K562 (cell line): Measurements from ENCODE around the gene AAMP. TPM values are rescaled to one million over a fixed set of nuclear protein-coding genes. Genes with fewer than 3 reads are reported as not detected.

ENCODE experiments used
- ATAC-seq: fragments of 200-7000 bp; cut with Tn5 transposase; 3 replicates; pipeline ENCODE4 v1.9.1; 2020; ENCODE audit warnings: moderate library complexity
- BruUV-seq: library from RNA; stranded (reverse); fragments of 400-500 nt; replicated peaks from 2 replicates; lab custom pipeline; 2021; lab: Mats Ljungman, UMichigan
- CTCF ChIA-PET: fragments of 300-600 bp; formaldehyde crosslinking; extraction: SDS; loops from one replicate; lab custom pipeline; 2021; ENCODE audit warnings: low intra/inter-chr PET ratio; lab: Yijun Ruan, JAX
- POLR2A ChIA-PET: fragments of 300-600, 350-650 bp; sonication (Branson Sonifier 250); formaldehyde crosslinking; extraction: SDS; loops from one replicate; lab custom pipeline; 2021; ENCODE audit warnings: antibody characterized with exemption, inconsistent platforms; lab: Yijun Ruan, JAX
- DNase-seq, 4 experiments: peaks; one replicate each; pipeline versions ENCODE4 v3.0.0 to v3.0.0-alpha.2; 2011 to 2018; ENCODE audit warnings: low spot score in 3 of 4, mixed read lengths in 3 of 4; ENCODE audit errors: extremely low read depth in 1 of 4
- FAIRE-seq: peaks from 2 replicates; lab custom pipeline; 2011; peaks lifted over from hg19 to GRCh38; lab: Jason Lieb, UNC
- H2AFZ ChIP-seq: 2 replicates; pipeline ENCODE4 v1.6.0; 2011; ENCODE audit warnings: low read depth, low read length, control low read depth, inconsistent platforms
- H3K27ac ChIP-seq: fragments of 200-600 bp; 3 replicates; pipeline ENCODE4 v1.8.0; 2011; ENCODE audit warnings: low read depth, mild to moderate bottlenecking, control low read depth, inconsistent platforms, low read length, moderate library complexity, mixed read lengths; ENCODE audit errors: extremely low read depth
- H3K27me3 ChIP-seq, 2 experiments: fragments of 300-600 bp in 1 of 2; 2 replicates in 1 of 2; 3 replicates in 1 of 2; pipeline versions ENCODE4 v1.6.0 to v1.8.0; 2011; ENCODE audit warnings: inconsistent platforms in 2 of 2, low read length in 2 of 2, mild to moderate bottlenecking in 1 of 2, mixed read lengths in 1 of 2, moderate library complexity in 1 of 2; ENCODE audit not compliant: control insufficient read depth in 2 of 2, insufficient read depth in 2 of 2
- H3K36me3 ChIP-seq: fragments of 300-600 bp; 3 replicates; pipeline ENCODE4 v1.8.0; 2011; ENCODE audit warnings: mild to moderate bottlenecking, low read length, inconsistent platforms; ENCODE audit not compliant: control insufficient read depth, insufficient read depth
- H3K4me1 ChIP-seq, 2 experiments: fragments of 200-600 bp in 1 of 2; replicated peaks in 1 of 2; 2 replicates in 1 of 2; 3 replicates in 1 of 2; pipeline versions ENCODE4 v1.5.1 to v1.8.0; 2011; ENCODE audit warnings: inconsistent platforms in 2 of 2, low read length in 2 of 2, mild to moderate bottlenecking in 1 of 2, mixed read lengths in 1 of 2, moderate library complexity in 1 of 2; ENCODE audit not compliant: control insufficient read depth in 2 of 2, insufficient read depth in 2 of 2
- H3K4me2 ChIP-seq: 2 replicates; pipeline ENCODE4 v1.6.1; 2011; ENCODE audit warnings: low read length, control low read depth, inconsistent platforms, mixed read lengths; ENCODE audit not compliant: insufficient read depth
- H3K4me3 ChIP-seq: fragments of 200-600 bp; sonication (generic), shearing (Covaris generic); 2 replicates; pipeline ENCODE4 v1.5.1; 2016; ENCODE audit warnings: control low read depth, inconsistent platforms
- H3K79me2 ChIP-seq: fragments of 200-600 bp; 3 replicates; pipeline ENCODE4 v1.8.0; 2011; ENCODE audit warnings: low read length, inconsistent platforms; ENCODE audit not compliant: control insufficient read depth, insufficient read depth
- H3K9ac ChIP-seq, 2 experiments: 2 replicates each; pipeline versions ENCODE4 v1.6.0 to v1.6.1; 2011; ENCODE audit warnings: low read depth in 2 of 2, low read length in 2 of 2, control low read depth in 1 of 2, inconsistent platforms in 1 of 2, mild to moderate bottlenecking in 1 of 2, mixed read lengths in 1 of 2; ENCODE audit not compliant: insufficient read depth in 1 of 2
- H3K9me1 ChIP-seq: one replicate; pipeline ENCODE4 v1.6.0; 2011; ENCODE audit warnings: inconsistent platforms, mild to moderate bottlenecking, low read length, moderate library complexity; ENCODE audit not compliant: control insufficient read depth, insufficient read depth
- H3K9me3 ChIP-seq: replicated peaks from 2 replicates; pipeline ENCODE4 v1.5.1; 2011; ENCODE audit warnings: low read depth, low read length, inconsistent platforms; ENCODE audit not compliant: control insufficient read depth, insufficient read depth
- H4K20me1 ChIP-seq: replicated peaks from 2 replicates; pipeline ENCODE4 v1.6.1; 2011; ENCODE audit warnings: low read length, inconsistent platforms, mixed read lengths; ENCODE audit not compliant: control insufficient read depth, insufficient read depth
- ARID2 ChIP-seq: fragments of 450-650 bp; IDR thresholded peaks from 2 replicates; pipeline ENCODE4 v1.6.1; 2017; ENCODE audit warnings: antibody characterized with exemption, mild to moderate bottlenecking
- C11orf30 ChIP-seq: fragments of 450-650 bp; IDR thresholded peaks from 2 replicates; pipeline ENCODE4 v1.6.1; 2016; ENCODE audit warnings: low read depth, mild to moderate bottlenecking
- CEBPG ChIP-seq, 3 experiments: fragments of 200-800 bp in 1 of 3; sonication (Bioruptor generic) in 1 of 3; sonication (generic) in 1 of 3; formaldehyde crosslinking in 1 of 3; IDR thresholded peaks in 2 of 3; conservative IDR thresholded peaks in 1 of 3; 2 replicates each; pipeline versions ENCODE4 v1.6.1 to v1.8.0; 2016 to 2022; ENCODE audit warnings: missing compliant biosample characterization in 2 of 3, missing genetic modification characterization in 2 of 3, mild to moderate bottlenecking in 1 of 3, missing genetic modification reagents in 1 of 3
- DNMT1 ChIP-seq: fragments of 450-650 bp; IDR thresholded peaks from 2 replicates; pipeline ENCODE4 v1.6.1; 2016; ENCODE audit warnings: antibody characterized with exemption, mild to moderate bottlenecking
- FOSL1 ChIP-seq: fragments of 200-800 bp; sonication (Bioruptor generic); conservative IDR thresholded peaks from 2 replicates; pipeline ENCODE4 v1.6.1; 2016; ENCODE audit warnings: missing genetic modification characterization, missing compliant biosample characterization
- FOXM1 ChIP-seq, 2 experiments: fragments of 450-650 bp in 1 of 2; sonication (generic) in 1 of 2; formaldehyde crosslinking in 1 of 2; IDR thresholded peaks; 2 replicates each; pipeline versions ENCODE4 v1.6.1 to v1.9.0; 2017 to 2022; ENCODE audit warnings: low read depth in 2 of 2, mild to moderate bottlenecking in 2 of 2, missing genetic modification reagents in 1 of 2, moderate library complexity in 1 of 2
- GATAD2A ChIP-seq: fragments of 450-650 bp; IDR thresholded peaks from 2 replicates; pipeline ENCODE4 v1.6.1; 2017
- MEF2A ChIP-seq: IDR thresholded peaks from 2 replicates; pipeline ENCODE4 v1.6.1; 2011; ENCODE audit warnings: low read depth, mild to moderate bottlenecking, low read length, moderate library complexity; ENCODE audit not compliant: control insufficient read depth
- PKNOX1 ChIP-seq: fragments of 450-650 bp; IDR thresholded peaks from 2 replicates; pipeline ENCODE4 v1.6.1; 2016
- PML ChIP-seq: IDR thresholded peaks from 2 replicates; pipeline ENCODE4 v1.6.1; 2012; ENCODE audit warnings: low read length, inconsistent platforms
- PRMT5 ChIP-seq: sonication (generic); formaldehyde crosslinking; IDR thresholded peaks from 2 replicates; pipeline ENCODE4 v1.5.0; 2020; ENCODE audit warnings: missing genetic modification reagents
- RAD21 ChIP-seq, 2 experiments: fragments of 250-450 bp in 1 of 2; fragments of 450-650 bp in 1 of 2; sonication (Bioruptor Pico) in 1 of 2; formaldehyde crosslinking in 1 of 2; IDR thresholded peaks in 1 of 2; conservative IDR thresholded peaks in 1 of 2; 2 replicates each; pipeline versions ENCODE4 v1.4.0 to v1.8.0; 2020 to 2022; ENCODE audit warnings: mild to moderate bottlenecking in 2 of 2, moderate library complexity in 1 of 2
- SETDB1 ChIP-seq: IDR thresholded peaks from one replicate; pipeline ENCODE4 v1.6.1; 2012; ENCODE audit warnings: low read length, control low read depth, inconsistent platforms
- SNIP1 ChIP-seq: fragments of 450-650 bp; IDR thresholded peaks from 2 replicates; pipeline ENCODE4 v1.7.1; 2017; ENCODE audit warnings: low read depth, mild to moderate bottlenecking
- ZNF146 ChIP-seq: IDR thresholded peaks from one replicate; pipeline ENCODE4 v1.6.1; 2018; ENCODE audit warnings: missing compliant biosample characterization; ENCODE audit not compliant: unreplicated experiment
- ZNF24 ChIP-seq: fragments of 450-650 bp; IDR thresholded peaks from 2 replicates; pipeline ENCODE4 v1.6.1; 2016
- ZNF507 ChIP-seq: conservative IDR thresholded peaks from 2 replicates; pipeline ENCODE4 v1.6.1; 2017; ENCODE audit warnings: missing genetic modification characterization, missing compliant biosample characterization
- ZNF695 ChIP-seq: fragments of 450-650 bp; formaldehyde crosslinking; IDR thresholded peaks from 2 replicates; pipeline ENCODE4 v1.4.0; 2020; ENCODE audit warnings: mild to moderate bottlenecking, moderate library complexity
- ZNF76 ChIP-seq: fragments of 250-450 bp; sonication (Bioruptor Pico); IDR thresholded peaks from 2 replicates; pipeline ENCODE4 v1.4.0; 2020; ENCODE audit warnings: mild to moderate bottlenecking, moderate library complexity, borderline replicate concordance
- WGBS: fragments of 100-300 bp; shearing (Covaris generic); methylation state at CpG from one replicate; pipeline ENCODE4 v1.1.6; 2016; ENCODE audit warnings: low coverage, mixed read lengths; ENCODE audit not compliant: insufficient coverage; ENCODE audit errors: missing lambda C conversion rate; 5-methylcytosine and 5-hydroxymethylcytosine counted together
- in situ Hi-C: fragments of 300-500 bp; cut with MboI; formaldehyde crosslinking; loops from 4 replicates; pipeline ENCODE4 v1.15.0; 2018; ENCODE audit warnings: inconsistent platforms, mixed read lengths
- intact Hi-C: fragments of 100-400 bp; cut with micrococcal nuclease; formaldehyde crosslinking; loops from 2 replicates; pipeline ENCODE4 v1.14.2; 2022
- polyA plus RNA-seq, 8 experiments: library from polyadenylated mRNA; depleted of rRNA in 4 of 8; stranded (reverse) in 5 of 8; unstranded in 3 of 8; fragments of >200 nt; fragmentation: Nextera tagmentation in 2 of 8; fragmentation: Illumina TruSeq in 1 of 8; extraction: Ambion mirVana in 2 of 8; extraction: Trizol in 1 of 8; gene quantifications; 2 replicates each; pipeline versions ENCODE4 v1.2.1 to v1.2.3, GENCODE V29; 2011 to 2014; ENCODE audit warnings: inconsistent platforms in 1 of 8, missing spikeins in 1 of 8
- total RNA-seq, 7 experiments: library from RNA; depleted of rRNA in 6 of 7; stranded (reverse); fragments of >200 nt in 6 of 7; fragmentation: Illumina TruSeq in 2 of 7; extraction: Trizol in 2 of 7; gene quantifications; 2 replicates each; pipeline versions ENCODE4 v1.2.1 to v1.2.3, GENCODE V29; 2011 to 2021; ENCODE audit warnings: low replicate concordance in 1 of 7

Gene AAMP
- total and polyA plus RNA-seq, 9 of the 15 experiments (the other 6 are each of a cell fraction or from before 2014, with no cell fraction given): 5.7 to 197 (median 94.1) TPM

- TF ChIP-seq ZNF76 (CRISPR knock-in tag) (no peak), ZNF507 (no peak), FOXM1 (IDR thresholded peaks at IDR 0.05; ENCODE audit: low read depth) (no peak), FOXM1 (CRISPR knock-in tag; IDR thresholded peaks at IDR 0.05; ENCODE audit: low read depth) (no peak), SNIP1 (no peak), C11orf30 (no peak), DNMT1 (no peak)
Observed at GRCh38 chr2:218238887-218239286, 31.1 kb downstream of the AAMP start (continued).

- Histone ChIP-seq H4K20me1 (no peaks in the 10 kb centered on the region), H3K9me1 (no peaks in the 10 kb centered on the region), H2AFZ (no peak overlapping the region), H3K27me3 (no peaks in the 10 kb centered on the region), H3K4me1 (no peaks in the 10 kb centered on the region), H3K4me3 (no peak overlapping the region), H3K27ac (no peak overlapping the region), H3K79me2 (no peaks in the 10 kb centered on the region), H3K9me3 (no peaks in the 10 kb centered on the region), H3K36me3 (peaks cover 72% of the 10 kb centered on the region), H3K4me2 (no peak overlapping the region), H3K9ac (no peak overlapping the region)
- DNase-seq (no peak), FAIRE-seq (no peak), ATAC-seq (no peak)
- WGBS: 95% methylated on average over 4 of the region's 4 CpGs
- BruUV-seq: no TSS peak
- TF ChIP-seq PRMT5 (CRISPR knock-in tag): no peak
- TF ChIP-seq FOSL1 (tag): no peak
- TF ChIP-seq CEBPG (CRISPR knock-in tag; IDR thresholded peaks at IDR 0.05): no peak
- no peak for TF ChIP-seq CEBPG (tag; conservative IDR thresholded peaks at IDR 0.05 in 1 of 2, IDR thresholded peaks at IDR 0.05 in 1 of 2)
- no peak for TF ChIP-seq PKNOX1
- no peak for TF ChIP-seq ZNF146 (CRISPR knock-in tag)
- TF ChIP-seq GATAD2A: no peak
- TF ChIP-seq ZNF24: no peak
- TF ChIP-seq PML: no peak
- TF ChIP-seq SETDB1: no peak
- no peak for TF ChIP-seq ZNF695 (CRISPR knock-in tag)
- no peak for TF ChIP-seq ARID2
- no peak for TF ChIP-seq RAD21 (CRISPR knock-in tag; conservative IDR thresholded peaks at IDR 0.05 in 1 of 2, IDR thresholded peaks at IDR 0.05 in 1 of 2)
- TF ChIP-seq MEF2A: no peak
- ChIA-PET POLR2A (no interaction called here), CTCF (no interaction called here)
- in situ Hi-C loops: no loop called here
- intact Hi-C loops: no loop called here
Observed at GRCh38 chr2:218236829-218237228, 33.1 kb downstream of the AAMP start.
